NCI-H345 (cell line): Measurements from ENCODE around the gene STK17B.
"Not testable (repeated sequence)": the region's sequence is repeated elsewhere in the genome, so short reads cannot be mapped to it uniquely, and the experiment has no call there.

Experiments
- DNase-seq: peaks from one replicate; lab custom pipeline; 2025; lab: John Stamatoyannopoulos, UW

STK17B gene

GRCh38 chr2:196171248-196171871, at the start of gene STK17B:
Gene STK17B, minus strand, starts transcription at chr2:196171578. Its CDS starts 8,195 bp downstream, at chr2:196163383.
- DNase-seq = peak; percentile 96

GRCh38 chr2:196220671-196221070, 49.3 kb upstream of the STK17B start:
- peak; percentile 22 for DNase-seq

GRCh38 chr2:196219671-196220070, 48.3 kb upstream of the STK17B start:
- no peak for DNase-seq

- DNase-seq = no peak
Measured at GRCh38 chr2:196218106-196218505, 46.7 kb upstream of the STK17B start.

- no peak for DNase-seq
Measured at GRCh38 chr2:196217116-196217515, 45.7 kb upstream of the STK17B start.

- DNase-seq = no peak
Measured at GRCh38 chr2:196215376-196215775, 44.0 kb upstream of the STK17B start.

- no peak for DNase-seq
Measured at GRCh38 chr2:196214156-196214555, 42.8 kb upstream of the STK17B start.

- DNase-seq = no peak
Measured at GRCh38 chr2:196213252-196213980, 42.0 kb upstream of the STK17B start.

GRCh38 chr2:196208915-196209314, 37.5 kb upstream of the STK17B start:
- no peak for DNase-seq

GRCh38 chr2:196206804-196207203, 35.4 kb upstream of the STK17B start:
- DNase-seq = no peak

- no peak for DNase-seq
Measured at GRCh38 chr2:196205881-196206435, 34.6 kb upstream of the STK17B start.

- no peak for DNase-seq
Measured at GRCh38 chr2:196205011-196205766, 33.8 kb upstream of the STK17B start.

GRCh38 chr2:196201229-196202009, 30.0 kb upstream of the STK17B start:
- DNase-seq = no peak

GRCh38 chr2:196200557-196200956, 29.2 kb upstream of the STK17B start:
- DNase-seq = no peak

- no peak for DNase-seq
Measured at GRCh38 chr2:196195758-196196157, 24.4 kb upstream of the STK17B start.

- DNase-seq = no peak
Measured at GRCh38 chr2:196195302-196195701, 23.9 kb upstream of the STK17B start.

GRCh38 chr2:196191541-196191940, 20.2 kb upstream of the STK17B start:
- no peak for DNase-seq

GRCh38 chr2:196187898-196188458, 16.6 kb upstream of the STK17B start:
- DNase-seq = no peak

- DNase-seq = not testable (repeated sequence)
Measured at GRCh38 chr2:196187175-196187700, 15.9 kb upstream of the STK17B start.

- no peak for DNase-seq
Measured at GRCh38 chr2:196186266-196186980, 15.0 kb upstream of the STK17B start.

GRCh38 chr2:196184921-196185320, 13.5 kb upstream of the STK17B start:
- DNase-seq = no peak
